Mesendoderm (in vitro differentiated cells): ENCODE measurements around the gene NCAPD3.

Source experiments
- DNase-seq: peaks from one replicate; pipeline ENCODE4 v3.0.0; 2013
- H2AK5ac ChIP-seq: 2 replicates; pipeline ENCODE4 v1.6.1; 2013; ENCODE audit warnings: low read length, inconsistent platforms
- H2BK120ac ChIP-seq: 2 replicates; pipeline ENCODE4 v1.6.1; 2013; ENCODE audit warnings: low read depth, mild to moderate bottlenecking, low read length, moderate library complexity, mixed read lengths
- H2BK15ac ChIP-seq: replicated peaks from 2 replicates; pipeline ENCODE4 v1.6.1; 2013; ENCODE audit warnings: low read depth, mild to moderate bottlenecking, moderate library complexity
- H2BK5ac ChIP-seq: 2 replicates; pipeline ENCODE4 v1.6.1; 2013; ENCODE audit warnings: low read length, inconsistent platforms
- H3K18ac ChIP-seq: 2 replicates; pipeline ENCODE4 v1.6.1; 2013; ENCODE audit warnings: mild to moderate bottlenecking, low read length, mixed read lengths
- H3K23ac ChIP-seq: one replicate; pipeline ENCODE4 v1.6.1; 2013; ENCODE audit warnings: low read length
- H3K27ac ChIP-seq: 2 replicates; pipeline ENCODE4 v1.5.1; 2013; ENCODE audit warnings: low read depth, mild to moderate bottlenecking, inconsistent platforms, low read length, moderate library complexity
- H3K27me3 ChIP-seq: 2 replicates; pipeline ENCODE4 v1.6.1; 2013; ENCODE audit warnings: low read length, control low read depth, mild to moderate bottlenecking, inconsistent platforms; ENCODE audit not compliant: insufficient read depth, poor library complexity
- H3K36me3 ChIP-seq: 2 replicates; pipeline ENCODE4 v1.6.1; 2013; ENCODE audit warnings: low read length, inconsistent platforms; ENCODE audit not compliant: control insufficient read depth, insufficient read depth
- H3K4ac ChIP-seq: one replicate; pipeline ENCODE4 v1.6.1; 2013; ENCODE audit warnings: low read depth, mild to moderate bottlenecking, low read length, moderate library complexity
- H3K4me1 ChIP-seq: 2 replicates; pipeline ENCODE4 v1.6.1; 2013; ENCODE audit warnings: low read depth, low read length, inconsistent platforms; ENCODE audit not compliant: control insufficient read depth
- H3K4me2 ChIP-seq: 2 replicates; pipeline ENCODE4 v1.6.1; 2013; ENCODE audit warnings: low read length
- H3K4me3 ChIP-seq: 2 replicates; pipeline ENCODE4 v1.5.1; 2013; ENCODE audit warnings: mild to moderate bottlenecking, low read length
- H3K56ac ChIP-seq: one replicate; pipeline ENCODE4 v1.6.1; 2013; ENCODE audit warnings: low read length
- H3K79me1 ChIP-seq: 2 replicates; pipeline ENCODE4 v1.6.1; 2013; ENCODE audit warnings: low read length, inconsistent platforms
- H3K79me2 ChIP-seq: 2 replicates; pipeline ENCODE4 v1.6.1; 2013; ENCODE audit warnings: mild to moderate bottlenecking, low read length; ENCODE audit not compliant: control insufficient read depth, insufficient read depth
- H3K9ac ChIP-seq: 2 replicates; pipeline ENCODE4 v1.6.1; 2013; ENCODE audit warnings: low read length, inconsistent platforms
- H4K5ac ChIP-seq: one replicate; pipeline ENCODE4 v1.6.1; 2013; ENCODE audit warnings: low read length
- H4K8ac ChIP-seq: one replicate; pipeline ENCODE4 v1.6.1; 2013; ENCODE audit warnings: low read depth, mild to moderate bottlenecking, control low read depth, low read length, moderate library complexity
- WGBS: extraction: QIAGEN DNeasy Blood & Tissue Kit; methylation state at CpG from one replicate; pipeline ENCODE4 v1.1.7; 2013; ENCODE audit warnings: low lambda C conversion rate, missing lambda C conversion rate; ENCODE audit not compliant: insufficient coverage; ENCODE audit errors: extremely low coverage; 5-methylcytosine and 5-hydroxymethylcytosine counted together

The NCAPD3 gene

DNA sequence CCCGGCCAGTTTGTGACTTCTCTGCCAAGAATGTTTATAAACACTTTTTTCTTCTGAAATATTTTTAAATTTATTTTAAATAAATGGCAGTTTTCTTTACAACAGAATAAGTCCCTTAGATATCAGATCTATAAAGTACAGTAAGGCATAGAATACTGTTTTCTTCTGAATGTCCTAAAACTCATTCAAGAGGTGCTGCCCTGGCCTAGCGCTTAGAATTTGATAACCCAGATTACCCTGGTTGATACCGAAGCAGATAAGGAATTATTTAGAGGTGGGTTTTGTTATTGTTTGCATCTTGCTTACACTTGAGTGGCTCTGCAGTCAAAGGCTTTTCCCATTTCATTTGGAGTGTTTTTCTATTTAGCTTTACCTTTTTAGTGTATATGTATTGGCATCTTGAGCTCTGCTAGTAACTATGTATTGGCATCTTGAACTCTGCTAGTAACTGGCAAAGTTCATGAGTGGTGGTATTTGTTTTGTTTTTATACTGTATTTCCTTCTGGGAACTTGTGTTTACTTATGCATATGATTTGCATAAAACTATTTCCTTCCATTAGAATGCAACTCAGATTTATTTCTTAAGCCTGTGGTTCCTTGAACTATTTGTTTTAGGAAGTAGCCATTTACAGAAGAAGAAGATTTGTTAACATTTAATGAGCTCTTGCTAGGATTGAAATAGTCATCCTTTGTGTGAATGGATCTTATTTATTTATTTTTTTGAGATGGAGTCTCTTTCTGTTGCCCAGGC, 30.8 kb upstream of the NCAPD3 start:
- H3K4me2 ChIP-seq: no peak overlapping the region
- no peaks in the 10 kb centered on the region for H3K36me3 ChIP-seq
- no peak for DNase-seq
- H2BK15ac ChIP-seq: no peak overlapping the region
- H3K23ac ChIP-seq: no peak overlapping the region
- WGBS: no CpG with 5 or more reads among the region's 3 CpGs
- no peaks in the 10 kb centered on the region for H3K79me2 ChIP-seq
- no peak overlapping the region for H2AK5ac ChIP-seq
- H3K27ac ChIP-seq: no peak overlapping the region
- H3K56ac ChIP-seq: no peak overlapping the region
- no peak overlapping the region for H2BK5ac ChIP-seq
- H4K5ac ChIP-seq: no peak overlapping the region
- no peaks in the 10 kb centered on the region for H3K27me3 ChIP-seq
- no peak overlapping the region for H3K4ac ChIP-seq
- no peak overlapping the region for H3K4me3 ChIP-seq
- no peak overlapping the region for H3K9ac ChIP-seq
- H3K79me1 ChIP-seq: no peaks in the 10 kb centered on the region
- H3K4me1 ChIP-seq: peaks cover 2% of the 10 kb centered on the region
- H3K18ac ChIP-seq: no peak overlapping the region
- no peak overlapping the region for H2BK120ac ChIP-seq
- H4K8ac ChIP-seq: no peak overlapping the region

DNA sequence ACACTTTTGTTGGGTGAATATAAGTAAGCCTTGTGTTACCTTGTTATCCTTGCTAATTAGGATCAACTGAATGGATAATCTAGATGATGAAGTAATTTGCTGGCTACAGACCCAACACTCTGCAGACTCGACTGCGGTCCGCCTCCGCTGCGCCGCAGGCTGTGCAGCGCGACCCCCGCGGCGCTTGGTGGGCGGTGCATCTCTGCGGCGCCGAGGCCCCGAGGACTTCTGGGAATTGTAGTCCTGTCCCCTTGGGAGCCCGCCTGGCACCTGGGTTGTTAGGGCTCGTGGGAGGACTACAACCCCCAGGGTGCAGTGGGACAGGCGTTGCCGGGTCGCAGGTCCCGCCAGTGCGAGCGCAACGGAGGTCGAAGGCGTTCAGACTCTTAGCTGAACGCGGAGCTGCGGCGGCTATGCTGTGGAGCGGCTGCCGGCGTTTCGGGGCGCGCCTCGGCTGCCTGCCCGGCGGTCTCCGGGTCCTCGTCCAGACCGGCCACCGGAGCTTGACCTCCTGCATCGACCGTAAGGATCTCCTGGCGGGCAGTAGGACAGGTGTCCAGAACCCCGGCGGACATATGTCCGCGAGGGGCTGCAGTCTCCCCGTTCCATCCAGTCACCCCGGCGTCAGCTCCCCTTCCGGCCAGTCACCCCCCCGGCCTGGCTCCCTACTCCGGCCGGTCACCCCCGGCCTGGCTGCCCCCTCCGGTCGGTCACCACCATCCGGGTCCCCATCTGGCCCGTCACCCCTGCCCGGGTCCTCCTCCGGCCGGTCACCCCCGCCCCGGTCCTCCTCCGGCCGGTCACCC, 29.6 kb upstream of the NCAPD3 start, which contains the start of the genes ACAD8 and THYN1:
Gene ACAD8, plus strand, starts transcription at position 381 of the 806 bp plus-strand sequence. Its CDS starts 33 bp downstream, at position 414.
Gene THYN1, minus strand, starts transcription at position 165 of the 806 bp plus-strand sequence. CDS start 470 bp downstream, outside the sequence.
- H3K27ac ChIP-seq: no peak within 1 kb of the TSS
- peak within 1 kb of the TSS; percentile 94 for H3K56ac ChIP-seq
- H3K36me3 ChIP-seq: no peaks in the 10 kb centered on the region
- no peak within 1 kb of the TSS for H2AK5ac ChIP-seq
- no peak within 1 kb of the TSS for H3K23ac ChIP-seq
- peak within 1 kb of the TSS; percentile 91 for H3K4me3 ChIP-seq
- H3K4me2 ChIP-seq: peak within 1 kb of the TSS; percentile 95
- no CpG with 5 or more reads among the region's 70 CpGs for WGBS
- peak within 1 kb of the TSS; percentile 22 for H3K4ac ChIP-seq
- no peak within 1 kb of the TSS for H3K18ac ChIP-seq
- no peak within 1 kb of the TSS for H4K5ac ChIP-seq
- no peaks in the 10 kb centered on the region for H3K27me3 ChIP-seq
- peak; percentile 99 for DNase-seq
- H2BK5ac ChIP-seq: no peak within 1 kb of the TSS
- no peak within 1 kb of the TSS for H4K8ac ChIP-seq
- H2BK120ac ChIP-seq: no peak within 1 kb of the TSS
- no peaks in the 10 kb centered on the region for H3K79me1 ChIP-seq
- peak within 1 kb of the TSS; percentile 80 for H3K9ac ChIP-seq
- H3K4me1 ChIP-seq: peaks cover 2% of the 10 kb centered on the region
- no peaks in the 10 kb centered on the region for H3K79me2 ChIP-seq
- H2BK15ac ChIP-seq: no peak within 1 kb of the TSS

DNA sequence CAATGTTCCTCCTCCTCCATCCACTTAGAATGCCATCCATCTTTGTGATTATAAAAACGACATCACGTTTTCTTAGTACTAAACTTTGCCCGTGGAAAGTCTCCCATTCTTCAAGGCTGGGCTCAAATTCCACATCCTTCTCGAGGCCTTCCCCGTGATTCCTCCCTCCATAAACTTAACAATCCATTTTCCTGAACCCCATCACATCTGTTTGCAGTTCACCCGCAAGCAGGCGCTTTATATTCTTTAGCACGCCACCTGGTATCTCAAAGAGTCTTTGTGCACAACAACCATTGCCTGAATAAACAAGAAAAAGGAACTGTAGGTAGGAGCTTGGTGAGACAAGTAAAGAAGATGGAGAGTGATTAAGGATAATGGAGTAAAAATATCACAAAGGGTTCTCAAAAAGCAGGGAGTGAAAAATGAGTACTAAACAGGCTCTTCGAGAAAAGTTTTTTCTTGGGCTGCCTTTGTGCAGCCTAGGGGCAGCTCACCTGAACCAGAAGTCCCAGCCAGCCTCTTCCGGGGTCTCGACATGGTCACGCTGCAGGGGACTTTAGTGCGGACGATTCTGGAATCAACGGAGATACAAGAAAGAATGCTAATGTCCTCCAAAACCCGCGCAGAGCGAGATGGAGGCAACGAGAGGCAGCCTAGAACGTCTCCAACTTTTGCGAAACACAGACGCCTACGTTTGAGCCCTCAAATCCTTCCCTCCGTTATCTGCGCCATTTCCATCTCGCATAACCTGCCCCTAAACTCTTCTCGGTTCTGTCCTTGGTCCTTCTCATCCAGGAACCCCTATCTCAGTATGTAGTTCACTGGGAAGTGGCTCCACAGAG, 28.8 kb upstream of the NCAPD3 start:
- H3K27me3 ChIP-seq: no peaks in the 10 kb centered on the region
- peak overlapping the region; percentile 80 for H3K9ac ChIP-seq
- H2AK5ac ChIP-seq: no peak overlapping the region
- H4K5ac ChIP-seq: no peak overlapping the region
- no peak for DNase-seq
- H3K79me2 ChIP-seq: no peaks in the 10 kb centered on the region
- H3K4me3 ChIP-seq: peak overlapping the region; percentile 91
- no peaks in the 10 kb centered on the region for H3K79me1 ChIP-seq
- peaks cover 2% of the 10 kb centered on the region for H3K4me1 ChIP-seq
- no peak overlapping the region for H2BK15ac ChIP-seq
- H2BK5ac ChIP-seq: no peak overlapping the region
- WGBS: no CpG with 5 or more reads among the region's 27 CpGs
- H3K27ac ChIP-seq: no peak overlapping the region
- H3K4ac ChIP-seq: peak overlapping the region; percentile 22
- H3K23ac ChIP-seq: no peak overlapping the region
- H3K36me3 ChIP-seq: peaks cover 2% of the 10 kb centered on the region
- H3K4me2 ChIP-seq: peak overlapping the region; percentile 95
- no peak overlapping the region for H2BK120ac ChIP-seq
- H4K8ac ChIP-seq: no peak overlapping the region
- H3K56ac ChIP-seq: peak overlapping the region; percentile 94
- H3K18ac ChIP-seq: no peak overlapping the region

DNA sequence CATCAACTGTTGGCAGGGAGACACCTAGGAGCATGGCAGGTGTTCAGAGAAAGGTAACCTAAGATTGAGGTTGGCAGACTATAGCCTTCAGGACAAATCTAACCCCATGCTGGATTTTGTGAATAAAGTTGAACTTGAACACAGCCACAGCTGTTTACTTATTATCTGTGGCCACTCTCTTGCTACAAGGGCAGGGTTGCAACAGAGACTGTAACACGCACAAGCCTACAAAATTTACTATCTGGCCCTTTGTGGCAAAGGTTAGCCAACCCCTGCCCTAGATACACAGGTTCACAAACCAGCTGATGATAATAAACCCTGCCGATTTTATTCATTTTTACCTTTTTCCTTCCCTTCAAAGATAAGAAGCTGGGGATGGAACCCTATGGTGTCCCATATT, 26.9 kb upstream of the NCAPD3 start:
- Histone ChIP-seq H3K79me2 (no peaks in the 10 kb centered on the region), H2BK15ac (no peak overlapping the region), H3K4ac (no peak overlapping the region), H2AK5ac (no peak overlapping the region), H3K9ac (no peak overlapping the region), H3K4me1 (peaks cover 2% of the 10 kb centered on the region), H2BK5ac (no peak overlapping the region), H3K4me3 (no peak overlapping the region), H3K27me3 (no peaks in the 10 kb centered on the region), H3K4me2 (no peak overlapping the region), H2BK120ac (no peak overlapping the region), H3K23ac (no peak overlapping the region), H3K36me3 (peaks cover 2% of the 10 kb centered on the region), H3K27ac (no peak overlapping the region), H3K79me1 (no peaks in the 10 kb centered on the region), H4K8ac (no peak overlapping the region), H4K5ac (no peak overlapping the region), H3K18ac (no peak overlapping the region), H3K56ac (no peak overlapping the region)
- DNase-seq: no peak
- WGBS: no CpG with 5 or more reads among the region's 2 CpGs

DNA sequence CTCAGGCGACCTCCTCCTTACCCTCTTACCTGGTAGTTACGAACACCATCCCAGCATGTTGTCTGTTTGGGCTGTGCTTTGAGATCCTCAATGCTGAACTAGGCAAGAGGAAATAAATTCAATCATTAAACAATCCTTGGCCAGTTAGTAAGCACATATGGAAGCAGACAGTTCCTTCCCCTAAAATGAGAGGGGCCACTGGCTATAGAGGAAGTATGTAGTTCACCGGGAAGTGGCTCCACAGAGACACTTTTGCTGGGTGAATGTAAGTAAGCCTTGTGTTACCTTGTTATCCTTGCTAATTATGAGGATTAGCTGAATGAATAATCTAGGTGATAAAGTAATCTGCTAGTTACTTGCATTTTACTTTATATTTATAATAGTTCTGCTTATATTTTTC, 26.5 kb upstream of the NCAPD3 start:
- Histone ChIP-seq H3K79me1 (no peaks in the 10 kb centered on the region), H3K27me3 (no peaks in the 10 kb centered on the region), H3K18ac (no peak overlapping the region), H2BK5ac (no peak overlapping the region), H3K4me1 (peaks cover 2% of the 10 kb centered on the region), H3K9ac (no peak overlapping the region), H2AK5ac (no peak overlapping the region), H2BK120ac (no peak overlapping the region), H3K27ac (no peak overlapping the region), H3K79me2 (no peaks in the 10 kb centered on the region), H3K56ac (no peak overlapping the region), H3K4me2 (no peak overlapping the region), H3K36me3 (peaks cover 2% of the 10 kb centered on the region), H2BK15ac (no peak overlapping the region), H3K4ac (no peak overlapping the region), H4K8ac (no peak overlapping the region), H3K23ac (no peak overlapping the region), H3K4me3 (no peak overlapping the region), H4K5ac (no peak overlapping the region)
- no peak for DNase-seq
- whole genome bisulfite sequencing: no CpG with 5 or more reads among the region's 3 CpGs
